Esophagus muscularis mucosa (tissue), 4 donors: Measurements from ENCODE around the gene ZNF692.

Experiments
- EP300 ChIP-seq: sonication (generic); formaldehyde crosslinking; IDR thresholded peaks from one replicate; pipeline ENCODE4 v1.6.1; 2017; ENCODE audit warnings: antibody characterized with exemption
- POLR2A ChIP-seq: fragments of 450-650 bp; IDR thresholded peaks from one replicate; pipeline ENCODE4 v1.6.1; 2017; ENCODE audit warnings: antibody characterized with exemption, moderate library complexity, mild to moderate bottlenecking, low read depth
- POLR2AphosphoS5 ChIP-seq, 2 donors: sonication (generic); formaldehyde crosslinking; IDR thresholded peaks; one replicate each; pipeline ENCODE4 v1.6.1; 2017; ENCODE audit warnings: antibody characterized with exemption in 2 of 2
- TF ChIP-seq, protein P1 (sequence below), 3 experiments: fragments of 200-600 bp in 2 of 3; fragments of 450-650 bp in 1 of 3; sonication (generic) in 2 of 3; IDR thresholded peaks; one replicate each; pipeline ENCODE4 v1.5.1; 2017 to 2019; ENCODE audit warnings: antibody characterized with exemption in 3 of 3, mild to moderate bottlenecking in 2 of 3, moderate library complexity in 1 of 3

DNA sequence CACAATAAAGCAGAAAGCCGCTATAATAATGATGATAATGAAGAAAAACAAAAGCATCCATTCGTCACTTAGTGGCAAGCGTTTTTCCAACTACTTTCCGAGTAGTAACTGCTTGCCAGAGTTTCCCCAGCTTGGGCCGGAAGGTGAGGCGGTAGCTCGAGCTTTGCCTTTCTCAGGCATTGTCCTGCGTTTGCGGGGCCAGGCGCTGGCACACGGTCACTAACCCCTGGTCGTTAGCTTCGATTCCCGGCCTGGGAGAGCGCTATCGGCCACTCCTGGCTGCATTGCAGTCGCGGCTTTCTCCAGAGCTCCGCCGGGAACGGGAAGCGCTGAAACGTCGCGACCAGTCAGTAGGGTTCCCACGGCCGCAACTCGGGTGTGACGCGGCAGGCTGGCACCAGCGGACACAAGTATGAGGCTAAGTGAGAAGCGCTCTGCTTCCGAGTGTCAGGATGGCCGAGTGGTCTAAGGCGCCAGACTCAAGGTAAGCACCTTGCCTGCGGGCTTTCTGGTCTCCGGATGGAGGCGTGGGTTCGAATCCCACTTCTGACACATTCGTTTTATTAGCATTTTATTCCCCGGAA is 14.6 kb upstream of the ZNF692 start:
- TF ChIP-seq, protein P1, sequence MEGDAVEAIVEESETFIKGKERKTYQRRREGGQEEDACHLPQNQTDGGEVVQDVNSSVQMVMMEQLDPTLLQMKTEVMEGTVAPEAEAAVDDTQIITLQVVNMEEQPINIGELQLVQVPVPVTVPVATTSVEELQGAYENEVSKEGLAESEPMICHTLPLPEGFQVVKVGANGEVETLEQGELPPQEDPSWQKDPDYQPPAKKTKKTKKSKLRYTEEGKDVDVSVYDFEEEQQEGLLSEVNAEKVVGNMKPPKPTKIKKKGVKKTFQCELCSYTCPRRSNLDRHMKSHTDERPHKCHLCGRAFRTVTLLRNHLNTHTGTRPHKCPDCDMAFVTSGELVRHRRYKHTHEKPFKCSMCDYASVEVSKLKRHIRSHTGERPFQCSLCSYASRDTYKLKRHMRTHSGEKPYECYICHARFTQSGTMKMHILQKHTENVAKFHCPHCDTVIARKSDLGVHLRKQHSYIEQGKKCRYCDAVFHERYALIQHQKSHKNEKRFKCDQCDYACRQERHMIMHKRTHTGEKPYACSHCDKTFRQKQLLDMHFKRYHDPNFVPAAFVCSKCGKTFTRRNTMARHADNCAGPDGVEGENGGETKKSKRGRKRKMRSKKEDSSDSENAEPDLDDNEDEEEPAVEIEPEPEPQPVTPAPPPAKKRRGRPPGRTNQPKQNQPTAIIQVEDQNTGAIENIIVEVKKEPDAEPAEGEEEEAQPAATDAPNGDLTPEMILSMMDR (IDR thresholded peaks at IDR 0.05), result no peak
- TF ChIP-seq POLR2A (no peak), POLR2AphosphoS5 (IDR thresholded peaks at IDR 0.05) (peak; percentile 78 to 80), EP300 (no peak)
